K562 (cell line): ENCODE results near the gene MMEL1. TPM values are rescaled to one million over a fixed set of nuclear protein-coding genes. Genes with fewer than 3 reads are reported as not detected.

Experiments
- KLF16 ChIP-seq: IDR thresholded peaks from 2 replicates; pipeline ENCODE4 v1.6.1; 2016; ENCODE audit warnings: antibody characterized with exemption
- MAZ ChIP-seq, 2 experiments: fragments of 450-650 bp in 1 of 2; sonication (generic) in 1 of 2; formaldehyde crosslinking; IDR thresholded peaks in 1 of 2; conservative IDR thresholded peaks in 1 of 2; 2 replicates each; pipeline versions ENCODE4 v1.4.0 to v1.5.0; 2020; ENCODE audit warnings: mild to moderate bottlenecking in 1 of 2, missing genetic modification reagents in 1 of 2
- RHOXF2B ChIP-seq: fragments of 250-450 bp; sonication (Bioruptor Pico); conservative IDR thresholded peaks from 2 replicates; pipeline ENCODE4 v1.5.1; 2021
- SIN3A ChIP-seq, 2 experiments: fragments of 150-350 bp in 1 of 2; IDR thresholded peaks; 2 replicates each; pipeline ENCODE4 v1.6.1; 2011 to 2016; ENCODE audit warnings: borderline replicate concordance in 2 of 2, low read depth in 2 of 2, low read length in 2 of 2, mild to moderate bottlenecking in 2 of 2, moderate library complexity in 2 of 2; ENCODE audit not compliant: control insufficient read depth in 1 of 2
- ZNF146 ChIP-seq: IDR thresholded peaks from one replicate; pipeline ENCODE4 v1.6.1; 2018; ENCODE audit warnings: missing compliant biosample characterization; ENCODE audit not compliant: unreplicated experiment
- ZNF75A ChIP-seq: fragments of 450-650 bp; formaldehyde crosslinking; IDR thresholded peaks from 2 replicates; pipeline ENCODE4 v1.4.0; 2020; ENCODE audit warnings: mild to moderate bottlenecking
- polyA plus RNA-seq, 8 experiments: library from polyadenylated mRNA; depleted of rRNA in 4 of 8; stranded (reverse) in 5 of 8; unstranded in 3 of 8; fragments of >200 nt; fragmentation: Nextera tagmentation in 2 of 8; fragmentation: Illumina TruSeq in 1 of 8; extraction: Ambion mirVana in 2 of 8; extraction: Trizol in 1 of 8; gene quantifications; 2 replicates each; pipeline versions ENCODE4 v1.2.1 to v1.2.3, GENCODE V29; 2011 to 2014; ENCODE audit warnings: inconsistent platforms in 1 of 8, missing spikeins in 1 of 8
- total RNA-seq, 7 experiments: library from RNA; depleted of rRNA in 6 of 7; stranded (reverse); fragments of >200 nt in 6 of 7; fragmentation: Illumina TruSeq in 2 of 7; extraction: Trizol in 2 of 7; gene quantifications; 2 replicates each; pipeline versions ENCODE4 v1.2.1 to v1.2.3, GENCODE V29; 2011 to 2021; ENCODE audit warnings: low replicate concordance in 1 of 7
- TF ChIP-seq, protein P1 (sequence below), 2 experiments: IDR thresholded peaks in 1 of 2; conservative IDR thresholded peaks in 1 of 2; 2 replicates each; pipeline ENCODE4 v1.6.1; 2016; ENCODE audit warnings: low read depth in 2 of 2, mild to moderate bottlenecking in 1 of 2, missing compliant biosample characterization in 1 of 2, missing genetic modification characterization in 1 of 2, moderate library complexity in 1 of 2
- TF ChIP-seq, protein P2 (sequence below): fragments of 450-650 bp; conservative IDR thresholded peaks from 2 replicates; pipeline ENCODE4 v1.6.1; 2016; ENCODE audit warnings: missing genetic modification characterization, low read depth, mild to moderate bottlenecking, control low read depth, missing compliant biosample characterization
- TF ChIP-seq, protein P3 (sequence below): fragments of 200-800 bp; sonication (Bioruptor generic); IDR thresholded peaks from 2 replicates; pipeline ENCODE4 v1.6.1; 2017; ENCODE audit warnings: missing genetic modification characterization, missing compliant biosample characterization
- TF ChIP-seq, protein P4 (sequence below): sonication (generic); formaldehyde crosslinking; IDR thresholded peaks from 2 replicates; pipeline ENCODE4 v1.8.1; 2023; ENCODE audit warnings: mild to moderate bottlenecking, missing genetic modification reagents
- TF ChIP-seq, protein P5 (sequence below): fragments of 450-650 bp; IDR thresholded peaks from 2 replicates; pipeline ENCODE4 v1.6.1; 2018; ENCODE audit not compliant: partially characterized antibody

The MMEL1 gene
- total and polyA plus RNA-seq, 9 of the 15 experiments (the other 6 are each of a cell fraction or from before 2014, with no cell fraction given) = not detected

DNA sequence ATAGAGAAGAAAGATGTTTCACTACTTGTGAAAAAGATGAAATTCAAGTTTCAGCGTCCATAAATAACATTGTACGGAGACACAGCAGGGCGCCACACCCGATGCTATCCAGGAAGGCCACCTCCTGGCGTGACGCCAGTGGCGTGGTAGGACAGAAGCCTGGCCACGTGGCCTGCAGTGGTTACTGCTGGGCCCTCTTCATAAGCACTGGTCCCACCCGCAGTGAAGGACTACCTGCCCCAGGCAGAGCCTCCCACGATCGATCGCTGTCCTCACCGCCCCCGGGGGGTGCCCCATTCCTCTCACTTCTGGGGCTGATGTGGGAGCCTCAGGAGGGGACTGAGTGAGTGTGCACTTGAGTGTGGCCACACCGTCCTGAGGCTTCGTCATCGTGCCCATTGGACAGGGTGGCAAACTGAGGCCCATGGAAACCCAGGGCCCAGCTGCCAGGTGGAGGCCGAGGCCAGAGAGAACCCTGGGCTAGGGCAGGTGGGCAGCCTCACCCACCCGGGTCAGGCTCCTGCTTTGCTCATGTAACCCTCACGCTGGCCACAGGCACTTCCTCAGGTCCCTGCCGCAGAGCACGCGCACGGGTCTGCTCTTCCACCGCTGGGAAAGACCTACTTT, 91.1 kb downstream of the MMEL1 start (continued):
- peak in 1 of 2 experiments; percentile 38; a peak in 1 of 4 replicates for TF ChIP-seq SIN3A (IDR thresholded peaks at IDR 0.05; ENCODE audit: borderline replicate concordance in 2 of 2, control insufficient read depth in 1 of 2, low read depth in 2 of 2, low read length in 2 of 2)
- TF ChIP-seq, protein P1, sequence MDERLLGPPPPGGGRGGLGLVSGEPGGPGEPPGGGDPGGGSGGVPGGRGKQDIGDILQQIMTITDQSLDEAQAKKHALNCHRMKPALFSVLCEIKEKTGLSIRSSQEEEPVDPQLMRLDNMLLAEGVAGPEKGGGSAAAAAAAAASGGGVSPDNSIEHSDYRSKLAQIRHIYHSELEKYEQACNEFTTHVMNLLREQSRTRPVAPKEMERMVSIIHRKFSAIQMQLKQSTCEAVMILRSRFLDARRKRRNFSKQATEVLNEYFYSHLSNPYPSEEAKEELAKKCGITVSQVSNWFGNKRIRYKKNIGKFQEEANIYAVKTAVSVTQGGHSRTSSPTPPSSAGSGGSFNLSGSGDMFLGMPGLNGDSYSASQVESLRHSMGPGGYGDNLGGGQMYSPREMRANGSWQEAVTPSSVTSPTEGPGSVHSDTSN (CRISPR knock-in tag; IDR thresholded peaks at IDR 0.05; ENCODE audit: low read depth) = no peak
- TF ChIP-seq, protein P1 (tag; conservative IDR thresholded peaks at IDR 0.05; ENCODE audit: low read depth) = peak; percentile 81
- no peak for TF ChIP-seq ZNF146 (CRISPR knock-in tag)
- peak in 1 of 2 experiments; percentile 75; a peak in 2 of 4 replicates for TF ChIP-seq MAZ (CRISPR knock-in tag; conservative IDR thresholded peaks at IDR 0.05 in 1 of 2, IDR thresholded peaks at IDR 0.05 in 1 of 2)
- TF ChIP-seq, protein P2, sequence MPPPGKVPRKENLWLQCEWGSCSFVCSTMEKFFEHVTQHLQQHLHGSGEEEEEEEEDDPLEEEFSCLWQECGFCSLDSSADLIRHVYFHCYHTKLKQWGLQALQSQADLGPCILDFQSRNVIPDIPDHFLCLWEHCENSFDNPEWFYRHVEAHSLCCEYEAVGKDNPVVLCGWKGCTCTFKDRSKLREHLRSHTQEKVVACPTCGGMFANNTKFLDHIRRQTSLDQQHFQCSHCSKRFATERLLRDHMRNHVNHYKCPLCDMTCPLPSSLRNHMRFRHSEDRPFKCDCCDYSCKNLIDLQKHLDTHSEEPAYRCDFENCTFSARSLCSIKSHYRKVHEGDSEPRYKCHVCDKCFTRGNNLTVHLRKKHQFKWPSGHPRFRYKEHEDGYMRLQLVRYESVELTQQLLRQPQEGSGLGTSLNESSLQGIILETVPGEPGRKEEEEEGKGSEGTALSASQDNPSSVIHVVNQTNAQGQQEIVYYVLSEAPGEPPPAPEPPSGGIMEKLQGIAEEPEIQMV (tag) = no peak
- TF ChIP-seq, protein P3, sequence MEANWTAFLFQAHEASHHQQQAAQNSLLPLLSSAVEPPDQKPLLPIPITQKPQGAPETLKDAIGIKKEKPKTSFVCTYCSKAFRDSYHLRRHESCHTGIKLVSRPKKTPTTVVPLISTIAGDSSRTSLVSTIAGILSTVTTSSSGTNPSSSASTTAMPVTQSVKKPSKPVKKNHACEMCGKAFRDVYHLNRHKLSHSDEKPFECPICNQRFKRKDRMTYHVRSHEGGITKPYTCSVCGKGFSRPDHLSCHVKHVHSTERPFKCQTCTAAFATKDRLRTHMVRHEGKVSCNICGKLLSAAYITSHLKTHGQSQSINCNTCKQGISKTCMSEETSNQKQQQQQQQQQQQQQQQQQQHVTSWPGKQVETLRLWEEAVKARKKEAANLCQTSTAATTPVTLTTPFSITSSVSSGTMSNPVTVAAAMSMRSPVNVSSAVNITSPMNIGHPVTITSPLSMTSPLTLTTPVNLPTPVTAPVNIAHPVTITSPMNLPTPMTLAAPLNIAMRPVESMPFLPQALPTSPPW (CRISPR knock-in tag) = no peak; the same call in 1 of the 2 replicates
- no peak for TF ChIP-seq RHOXF2B (CRISPR knock-in tag)
- TF ChIP-seq KLF16 = no peak
- TF ChIP-seq, protein P4, sequence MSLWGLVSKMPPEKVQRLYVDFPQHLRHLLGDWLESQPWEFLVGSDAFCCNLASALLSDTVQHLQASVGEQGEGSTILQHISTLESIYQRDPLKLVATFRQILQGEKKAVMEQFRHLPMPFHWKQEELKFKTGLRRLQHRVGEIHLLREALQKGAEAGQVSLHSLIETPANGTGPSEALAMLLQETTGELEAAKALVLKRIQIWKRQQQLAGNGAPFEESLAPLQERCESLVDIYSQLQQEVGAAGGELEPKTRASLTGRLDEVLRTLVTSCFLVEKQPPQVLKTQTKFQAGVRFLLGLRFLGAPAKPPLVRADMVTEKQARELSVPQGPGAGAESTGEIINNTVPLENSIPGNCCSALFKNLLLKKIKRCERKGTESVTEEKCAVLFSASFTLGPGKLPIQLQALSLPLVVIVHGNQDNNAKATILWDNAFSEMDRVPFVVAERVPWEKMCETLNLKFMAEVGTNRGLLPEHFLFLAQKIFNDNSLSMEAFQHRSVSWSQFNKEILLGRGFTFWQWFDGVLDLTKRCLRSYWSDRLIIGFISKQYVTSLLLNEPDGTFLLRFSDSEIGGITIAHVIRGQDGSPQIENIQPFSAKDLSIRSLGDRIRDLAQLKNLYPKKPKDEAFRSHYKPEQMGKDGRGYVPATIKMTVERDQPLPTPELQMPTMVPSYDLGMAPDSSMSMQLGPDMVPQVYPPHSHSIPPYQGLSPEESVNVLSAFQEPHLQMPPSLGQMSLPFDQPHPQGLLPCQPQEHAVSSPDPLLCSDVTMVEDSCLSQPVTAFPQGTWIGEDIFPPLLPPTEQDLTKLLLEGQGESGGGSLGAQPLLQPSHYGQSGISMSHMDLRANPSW (CRISPR knock-in tag) = no peak
- no peak for TF ChIP-seq ZNF75A (CRISPR knock-in tag)
- TF ChIP-seq, protein P5, sequence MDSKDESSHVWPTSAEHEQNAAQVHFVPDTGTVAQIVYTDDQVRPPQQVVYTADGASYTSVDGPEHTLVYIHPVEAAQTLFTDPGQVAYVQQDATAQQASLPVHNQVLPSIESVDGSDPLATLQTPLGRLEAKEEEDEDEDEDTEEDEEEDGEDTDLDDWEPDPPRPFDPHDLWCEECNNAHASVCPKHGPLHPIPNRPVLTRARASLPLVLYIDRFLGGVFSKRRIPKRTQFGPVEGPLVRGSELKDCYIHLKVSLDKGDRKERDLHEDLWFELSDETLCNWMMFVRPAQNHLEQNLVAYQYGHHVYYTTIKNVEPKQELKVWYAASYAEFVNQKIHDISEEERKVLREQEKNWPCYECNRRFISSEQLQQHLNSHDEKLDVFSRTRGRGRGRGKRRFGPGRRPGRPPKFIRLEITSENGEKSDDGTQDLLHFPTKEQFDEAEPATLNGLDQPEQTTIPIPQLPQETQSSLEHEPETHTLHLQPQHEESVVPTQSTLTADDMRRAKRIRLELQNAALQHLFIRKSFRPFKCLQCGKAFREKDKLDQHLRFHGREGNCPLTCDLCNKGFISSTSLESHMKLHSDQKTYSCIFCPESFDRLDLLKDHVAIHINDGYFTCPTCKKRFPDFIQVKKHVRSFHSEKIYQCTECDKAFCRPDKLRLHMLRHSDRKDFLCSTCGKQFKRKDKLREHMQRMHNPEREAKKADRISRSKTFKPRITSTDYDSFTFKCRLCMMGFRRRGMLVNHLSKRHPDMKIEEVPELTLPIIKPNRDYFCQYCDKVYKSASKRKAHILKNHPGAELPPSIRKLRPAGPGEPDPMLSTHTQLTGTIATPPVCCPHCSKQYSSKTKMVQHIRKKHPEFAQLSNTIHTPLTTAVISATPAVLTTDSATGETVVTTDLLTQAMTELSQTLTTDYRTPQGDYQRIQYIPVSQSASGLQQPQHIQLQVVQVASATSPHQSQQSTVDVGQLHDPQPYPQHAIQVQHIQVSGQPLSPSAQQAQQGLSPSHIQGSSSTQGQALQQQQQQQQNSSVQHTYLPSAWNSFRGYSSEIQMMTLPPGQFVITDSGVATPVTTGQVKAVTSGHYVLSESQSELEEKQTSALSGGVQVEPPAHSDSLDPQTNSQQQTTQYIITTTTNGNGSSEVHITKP = no peak
